GM12892 (cell line): ENCODE data around the gene CLCF1.

ENCODE experiments used
- POLR2A ChIP-seq: IDR thresholded peaks from 2 replicates; pipeline ENCODE4 v1.6.1; 2011; ENCODE audit warnings: low read depth, low read length, control low read depth
- POLR2AphosphoS5 ChIP-seq: IDR thresholded peaks from 2 replicates; pipeline ENCODE4 v1.6.1; 2011; ENCODE audit warnings: low read depth, low read length, control low read depth
- TAF1 ChIP-seq: IDR thresholded peaks from 2 replicates; pipeline ENCODE4 v1.6.1; 2011; ENCODE audit warnings: low read depth, mild to moderate bottlenecking, control low read depth, low read length, borderline replicate concordance

- TF ChIP-seq POLR2AphosphoS5 = no peak
- no peak for TF ChIP-seq POLR2A
- no peak for TF ChIP-seq TAF1
These were observed 40.0 kb upstream of the CLCF1 start for GRCh38 chr11:67413266-67413849.
